H9 (cell line): ENCODE data around the gene C19orf47. TPM values are rescaled to one million over a fixed set of nuclear protein-coding genes. Genes with fewer than 3 reads are reported as not detected.

ENCODE experiments used
- DNase-seq: peaks from one replicate; pipeline ENCODE4 v3.0.0-alpha.2; 2017
- H2AFZ ChIP-seq: one replicate; pipeline ENCODE4 v1.6.1; 2013; ENCODE audit warnings: mild to moderate bottlenecking, low read length, control low read depth, moderate library complexity
- H2AK5ac ChIP-seq: 2 replicates; pipeline ENCODE4 v1.6.1; 2013; ENCODE audit warnings: low read length, control low read depth, mixed read lengths; ENCODE audit not compliant: insufficient read length
- H2BK120ac ChIP-seq: one replicate; pipeline ENCODE4 v1.6.1; 2013; ENCODE audit warnings: low read depth, mild to moderate bottlenecking, low read length, control low read depth, inconsistent platforms; ENCODE audit not compliant: poor library complexity, severe bottlenecking
- H2BK12ac ChIP-seq: 2 replicates; pipeline ENCODE4 v1.6.1; 2013; ENCODE audit warnings: low read length, control low read depth, mixed read lengths, low read depth; ENCODE audit not compliant: insufficient read length
- H2BK15ac ChIP-seq: 2 replicates; pipeline ENCODE4 v1.6.1; 2013; ENCODE audit warnings: low read depth, low read length, control low read depth
- H2BK20ac ChIP-seq: one replicate; pipeline ENCODE4 v1.6.1; 2013; ENCODE audit warnings: low read depth, mild to moderate bottlenecking, low read length, control low read depth, inconsistent platforms; ENCODE audit not compliant: poor library complexity, severe bottlenecking
- H2BK5ac ChIP-seq: 2 replicates; pipeline ENCODE4 v1.6.1; 2013; ENCODE audit warnings: low read length, control low read depth, mixed read lengths; ENCODE audit not compliant: insufficient read length
- H3K14ac ChIP-seq: 2 replicates; pipeline ENCODE4 v1.6.1; 2013; ENCODE audit warnings: low read length, control low read depth; ENCODE audit not compliant: insufficient read depth
- H3K18ac ChIP-seq: 2 replicates; pipeline ENCODE4 v1.6.1; 2013; ENCODE audit warnings: low read depth, mild to moderate bottlenecking, mixed read lengths, low read length, control low read depth; ENCODE audit not compliant: insufficient read length
- H3K23ac ChIP-seq: 2 replicates; pipeline ENCODE4 v1.6.1; 2013; ENCODE audit warnings: low read length, control low read depth, mixed read lengths, low read depth; ENCODE audit not compliant: insufficient read length
- H3K23me2 ChIP-seq: 2 replicates; pipeline ENCODE4 v1.6.1; 2013; ENCODE audit warnings: low read depth, mild to moderate bottlenecking, mixed read lengths, low read length, control low read depth; ENCODE audit not compliant: insufficient read length, poor library complexity, severe bottlenecking
- H3K27ac ChIP-seq: 2 replicates; pipeline ENCODE4 v1.5.1; 2013; ENCODE audit warnings: low read length, control low read depth, mixed read lengths, low read depth; ENCODE audit not compliant: insufficient read length
- H3K27me3 ChIP-seq: 2 replicates; pipeline ENCODE4 v1.6.1; 2013; ENCODE audit warnings: low read length, control low read depth, inconsistent platforms; ENCODE audit not compliant: insufficient read depth
- H3K4ac ChIP-seq: 2 replicates; pipeline ENCODE4 v1.6.1; 2013; ENCODE audit warnings: low read depth, mild to moderate bottlenecking, control low read depth, inconsistent platforms, low read length, moderate library complexity
- H3K4me1 ChIP-seq: 2 replicates; pipeline ENCODE4 v1.6.1; 2013; ENCODE audit warnings: low read length, control low read depth, inconsistent platforms; ENCODE audit not compliant: insufficient read depth
- H3K4me2 ChIP-seq: 2 replicates; pipeline ENCODE4 v1.6.1; 2013; ENCODE audit warnings: low read length, control low read depth, mixed read lengths; ENCODE audit not compliant: insufficient read length, insufficient read depth
- H3K56ac ChIP-seq: 2 replicates; pipeline ENCODE4 v1.6.1; 2013; ENCODE audit warnings: low read depth, mild to moderate bottlenecking, mixed read lengths, low read length, control low read depth; ENCODE audit not compliant: insufficient read length
- H3K79me1 ChIP-seq: 2 replicates; pipeline ENCODE4 v1.6.1; 2013; ENCODE audit warnings: low read depth, mild to moderate bottlenecking, moderate library complexity, low read length, control low read depth, inconsistent platforms; ENCODE audit not compliant: insufficient read depth, poor library complexity, severe bottlenecking
- H3K79me2 ChIP-seq: 2 replicates; pipeline ENCODE4 v1.6.1; 2013; ENCODE audit warnings: low read length, control low read depth, inconsistent platforms; ENCODE audit not compliant: insufficient read depth
- H3K9ac ChIP-seq: 2 replicates; pipeline ENCODE4 v1.6.1; 2013; ENCODE audit warnings: low read length, control low read depth, mixed read lengths; ENCODE audit not compliant: insufficient read length; ENCODE audit errors: extremely low read depth
- H3K9me3 ChIP-seq: one replicate; pipeline ENCODE4 v1.6.1; 2013; ENCODE audit warnings: low read depth, low read length, inconsistent platforms; ENCODE audit not compliant: control insufficient read depth
- H3T11ph ChIP-seq: one replicate; pipeline ENCODE4 v1.6.1; 2013; ENCODE audit warnings: mild to moderate bottlenecking, low read length, control low read depth, inconsistent platforms
- H4K20me1 ChIP-seq: one replicate; pipeline ENCODE4 v1.6.1; 2013; ENCODE audit not compliant: control insufficient read depth, insufficient read length, insufficient read depth
- H4K5ac ChIP-seq: 2 replicates; pipeline ENCODE4 v1.6.1; 2013; ENCODE audit warnings: low read depth, mild to moderate bottlenecking, mixed read lengths, low read length, control low read depth; ENCODE audit not compliant: insufficient read length
- H4K8ac ChIP-seq: replicated peaks from 2 replicates; pipeline ENCODE4 v1.6.1; 2013; ENCODE audit warnings: low read length, control low read depth, mixed read lengths, low read depth; ENCODE audit not compliant: insufficient read length
- H4K91ac ChIP-seq: 2 replicates; pipeline ENCODE4 v1.6.1; 2013; ENCODE audit warnings: low read depth, mild to moderate bottlenecking, moderate library complexity, mixed read lengths, low read length, control low read depth; ENCODE audit not compliant: insufficient read length
- H3K27ac Mint-ChIP-seq, 3 experiments: 2 replicates in 2 of 3; 3 replicates in 1 of 3; pipeline ENCODE4 v1.8.0; 2020 to 2021; ENCODE audit warnings: mixed read lengths in 3 of 3, mild to moderate bottlenecking in 1 of 3, moderate library complexity in 1 of 3
- H3K27me3 Mint-ChIP-seq: 2 replicates; pipeline ENCODE4 v1.8.0; 2021; ENCODE audit warnings: low read depth, mild to moderate bottlenecking, moderate library complexity, mixed read lengths
- H3K36me3 Mint-ChIP-seq, 3 experiments: 2 replicates in 2 of 3; 3 replicates in 1 of 3; pipeline ENCODE4 v1.8.0; 2020 to 2021; ENCODE audit warnings: low read depth in 3 of 3, mixed read lengths in 3 of 3; ENCODE audit not compliant: insufficient read depth in 1 of 3
- H3K4me1 Mint-ChIP-seq, 2 experiments: 2 replicates each; pipeline ENCODE4 v1.8.0; 2020; ENCODE audit warnings: mixed read lengths in 2 of 2
- H3K4me3 Mint-ChIP-seq, 2 experiments: 2 replicates in 1 of 2; 3 replicates in 1 of 2; pipeline ENCODE4 v1.8.0; 2020 to 2021; ENCODE audit warnings: mild to moderate bottlenecking in 2 of 2, mixed read lengths in 2 of 2, moderate library complexity in 1 of 2
- H3K9me3 Mint-ChIP-seq, 2 experiments: 2 replicates in 1 of 2; 3 replicates in 1 of 2; pipeline ENCODE4 v1.8.0; 2020; ENCODE audit warnings: mild to moderate bottlenecking in 2 of 2, mixed read lengths in 2 of 2, moderate library complexity in 1 of 2
- WGBS: extraction: QIAGEN DNeasy Blood & Tissue Kit; methylation state at CpG from one replicate; pipeline ENCODE4 v1.1.7; 2013; ENCODE audit warnings: missing lambda C conversion rate, low lambda C conversion rate, mixed read lengths; ENCODE audit not compliant: insufficient read length; ENCODE audit errors: extremely low coverage; 5-methylcytosine and 5-hydroxymethylcytosine counted together
- total RNA-seq: library from RNA; stranded (reverse); gene quantifications from 2 replicates; pipeline ENCODE4 v1.2.1, GENCODE V29; 2021
- TF ChIP-seq, protein P1 (sequence below): fragments of 200-600 bp; sonication (generic); conservative IDR thresholded peaks from 3 replicates; pipeline ENCODE4 v1.8.0; 2021; ENCODE audit warnings: antibody characterized with exemption, mild to moderate bottlenecking

The C19orf47 gene
- total RNA-seq, 1 experiment from 2014 or later: 19.4 TPM

- no peaks in the 10 kb centered on the region; a peak in 1 of 5 replicates for H3K9me3 Mint-ChIP-seq
- no peak overlapping the region for H3K4ac ChIP-seq
- H3K27me3 ChIP-seq: no peaks in the 10 kb centered on the region; the same call in 1 of the 2 replicates
- no peak overlapping the region for H2BK5ac ChIP-seq
- H3K4me1 Mint-ChIP-seq: peaks cover 0 to 4% of the 10 kb centered on the region in 2 experiments; a peak in 1 of 4 replicates
- no peaks in the 10 kb centered on the region for H3K79me1 ChIP-seq
- no peaks in the 10 kb centered on the region for H4K20me1 ChIP-seq
- H4K5ac ChIP-seq: no peak overlapping the region
- no peaks in the 10 kb centered on the region for H3K79me2 ChIP-seq
- no peak overlapping the region for H2BK120ac ChIP-seq
- H3T11ph ChIP-seq: no peak overlapping the region
- H2AFZ ChIP-seq: no peak overlapping the region
- H3K36me3 Mint-ChIP-seq: peaks cover 9 to 73% (median 46%) of the 10 kb centered on the region in 3 experiments; a peak in 6 of 7 replicates
- no peaks in the 10 kb centered on the region for H3K9me3 ChIP-seq
- H2BK12ac ChIP-seq: no peak overlapping the region
- H2AK5ac ChIP-seq: no peak overlapping the region
- no CpG with 5 or more reads among the region's 27 CpGs for WGBS
- H3K14ac ChIP-seq: no peak overlapping the region
- no peak overlapping the region for H3K23ac ChIP-seq
- no peak overlapping the region for H4K91ac ChIP-seq
- no peak overlapping the region for H3K56ac ChIP-seq
- H4K8ac ChIP-seq: no peak overlapping the region
- no peak overlapping the region for H3K27ac ChIP-seq
- H3K18ac ChIP-seq: no peak overlapping the region
- H3K4me3 Mint-ChIP-seq: no peak overlapping the region
- H3K4me2 ChIP-seq: no peak overlapping the region
- peak overlapping the region in 1 of 3 experiments; percentile 44; a peak in 2 of 7 replicates for H3K27ac Mint-ChIP-seq
- no peak overlapping the region for H2BK20ac ChIP-seq
- TF ChIP-seq, protein P1, sequence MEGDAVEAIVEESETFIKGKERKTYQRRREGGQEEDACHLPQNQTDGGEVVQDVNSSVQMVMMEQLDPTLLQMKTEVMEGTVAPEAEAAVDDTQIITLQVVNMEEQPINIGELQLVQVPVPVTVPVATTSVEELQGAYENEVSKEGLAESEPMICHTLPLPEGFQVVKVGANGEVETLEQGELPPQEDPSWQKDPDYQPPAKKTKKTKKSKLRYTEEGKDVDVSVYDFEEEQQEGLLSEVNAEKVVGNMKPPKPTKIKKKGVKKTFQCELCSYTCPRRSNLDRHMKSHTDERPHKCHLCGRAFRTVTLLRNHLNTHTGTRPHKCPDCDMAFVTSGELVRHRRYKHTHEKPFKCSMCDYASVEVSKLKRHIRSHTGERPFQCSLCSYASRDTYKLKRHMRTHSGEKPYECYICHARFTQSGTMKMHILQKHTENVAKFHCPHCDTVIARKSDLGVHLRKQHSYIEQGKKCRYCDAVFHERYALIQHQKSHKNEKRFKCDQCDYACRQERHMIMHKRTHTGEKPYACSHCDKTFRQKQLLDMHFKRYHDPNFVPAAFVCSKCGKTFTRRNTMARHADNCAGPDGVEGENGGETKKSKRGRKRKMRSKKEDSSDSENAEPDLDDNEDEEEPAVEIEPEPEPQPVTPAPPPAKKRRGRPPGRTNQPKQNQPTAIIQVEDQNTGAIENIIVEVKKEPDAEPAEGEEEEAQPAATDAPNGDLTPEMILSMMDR: no peak
- no peaks in the 10 kb centered on the region for H3K4me1 ChIP-seq
- H2BK15ac ChIP-seq: no peak overlapping the region
- H3K9ac ChIP-seq: no peak overlapping the region
- H3K23me2 ChIP-seq: no peaks in the 10 kb centered on the region
- no peak for DNase-seq
- H3K27me3 Mint-ChIP-seq: no peaks in the 10 kb centered on the region
These were observed 26.5 kb downstream of the C19orf47 start for GRCh38 chr19:40321566-40322270.
